Superior temporal gyrus (tissue), 1 donor: ENCODE data around the gene SPAG16.
A peak's percentile ranks its signal among the peaks of the same experiment; 100 is the strongest.

Experiments used
- DNase-seq: peaks from one replicate; pipeline ENCODE4 v3.0.0-alpha.2; 2016; ENCODE audit errors: extremely low spot score

Gene SPAG16

GRCh38 chr2:213284105-213285090, at the start of gene SPAG16:
Gene SPAG16, plus strand, starts transcription at chr2:213284464.
- DNase-seq, result peak; percentile 96

- no peak for DNase-seq
Measured at GRCh38 chr2:213234641-213235040, 49.6 kb upstream of the SPAG16 start.

GRCh38 chr2:213235741-213236140, 48.5 kb upstream of the SPAG16 start:
- no peak for DNase-seq

- no peak for DNase-seq
Measured at GRCh38 chr2:213237251-213237650, 47.0 kb upstream of the SPAG16 start.

GRCh38 chr2:213237787-213238186, 46.5 kb upstream of the SPAG16 start:
- DNase-seq, result no peak

- DNase-seq, result no peak
Measured at GRCh38 chr2:213238753-213239495, 45.3 kb upstream of the SPAG16 start.

- no peak for DNase-seq
Measured at GRCh38 chr2:213241817-213242216, 42.4 kb upstream of the SPAG16 start.

- no peak for DNase-seq
Measured at GRCh38 chr2:213242653-213243052, 41.6 kb upstream of the SPAG16 start.

GRCh38 chr2:213243189-213244044, 40.8 kb upstream of the SPAG16 start:
- no peak for DNase-seq

- peak; percentile 76 for DNase-seq
Measured at GRCh38 chr2:213246497-213247281, 37.6 kb upstream of the SPAG16 start.

- DNase-seq, result no peak
Measured at GRCh38 chr2:213247566-213247965, 36.7 kb upstream of the SPAG16 start.

GRCh38 chr2:213248637-213249036, 35.6 kb upstream of the SPAG16 start:
- no peak for DNase-seq

GRCh38 chr2:213249502-213249901, 34.8 kb upstream of the SPAG16 start:
- DNase-seq, result no peak

GRCh38 chr2:213251618-213252017, 32.6 kb upstream of the SPAG16 start:
- peak; percentile 91 for DNase-seq

GRCh38 chr2:213252206-213252605, 32.1 kb upstream of the SPAG16 start:
- DNase-seq, result no peak

GRCh38 chr2:213253162-213253561, 31.1 kb upstream of the SPAG16 start:
- DNase-seq, result no peak

- DNase-seq, result no peak
Measured at GRCh38 chr2:213259266-213259665, 25.0 kb upstream of the SPAG16 start.

GRCh38 chr2:213261237-213261636, 23.0 kb upstream of the SPAG16 start:
- no peak for DNase-seq

GRCh38 chr2:213261715-213262114, 22.5 kb upstream of the SPAG16 start:
- no peak for DNase-seq

- no peak for DNase-seq
Measured at GRCh38 chr2:213265679-213266078, 18.6 kb upstream of the SPAG16 start.

- DNase-seq, result no peak
Measured at GRCh38 chr2:213266421-213266820, 17.8 kb upstream of the SPAG16 start.
